Measurements from ENCODE around the gene TOP2A.
A peak's percentile ranks its signal among the peaks of the same experiment; 100 is the strongest.

Gene TOP2A

DNA sequence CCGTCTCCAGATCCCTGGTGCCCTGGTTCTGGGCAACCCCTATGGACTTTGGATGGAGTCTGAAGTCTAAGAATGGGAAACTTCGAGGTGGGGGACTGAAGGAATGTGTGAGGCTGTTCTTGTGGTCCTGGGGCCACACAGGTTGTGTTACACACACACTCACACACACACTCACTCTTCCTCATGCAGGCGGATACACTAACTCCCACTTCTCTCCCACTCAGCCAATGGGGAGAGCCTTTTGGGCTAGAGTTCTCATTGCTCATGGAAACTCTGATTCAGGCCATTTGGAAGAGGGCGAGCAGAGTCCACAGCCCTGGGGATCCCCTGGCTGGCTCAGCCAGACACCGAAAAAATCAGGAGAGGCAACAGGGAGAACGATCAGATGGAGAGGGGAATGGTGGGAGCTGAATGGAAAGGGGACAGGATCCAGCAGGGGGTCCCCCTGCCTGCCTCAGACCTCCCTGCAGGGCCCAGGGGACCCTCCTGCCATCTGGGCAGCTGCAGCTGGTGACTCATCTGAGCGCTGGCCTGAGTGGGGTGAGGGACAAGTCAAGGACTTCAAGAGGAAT is 34.6 kb upstream of the TOP2A start:
- DNase-seq (ENCODE audit: low spot score), result no peak

DNA sequence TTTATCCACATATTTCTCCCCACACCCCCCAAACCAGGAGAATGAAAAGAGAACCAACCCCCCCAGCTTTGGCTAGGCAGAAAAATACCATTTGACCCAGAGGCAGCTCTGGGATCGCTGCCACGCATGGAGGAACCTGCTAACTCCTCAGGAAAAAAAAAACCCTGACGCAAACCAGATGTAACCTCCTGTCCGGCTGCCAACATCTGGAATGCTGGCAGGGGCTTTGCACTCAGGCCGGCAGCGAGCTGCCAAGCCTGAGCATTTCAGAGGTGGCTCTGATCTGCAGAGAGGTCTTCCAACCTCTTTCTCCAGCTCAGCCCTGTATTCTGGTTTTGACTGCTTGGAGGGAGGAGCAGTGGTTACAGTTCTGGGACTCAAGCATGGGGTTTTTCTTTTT is 33.7 kb upstream of the TOP2A start:
- DNase-seq (ENCODE audit: low spot score), result no peak

DNA sequence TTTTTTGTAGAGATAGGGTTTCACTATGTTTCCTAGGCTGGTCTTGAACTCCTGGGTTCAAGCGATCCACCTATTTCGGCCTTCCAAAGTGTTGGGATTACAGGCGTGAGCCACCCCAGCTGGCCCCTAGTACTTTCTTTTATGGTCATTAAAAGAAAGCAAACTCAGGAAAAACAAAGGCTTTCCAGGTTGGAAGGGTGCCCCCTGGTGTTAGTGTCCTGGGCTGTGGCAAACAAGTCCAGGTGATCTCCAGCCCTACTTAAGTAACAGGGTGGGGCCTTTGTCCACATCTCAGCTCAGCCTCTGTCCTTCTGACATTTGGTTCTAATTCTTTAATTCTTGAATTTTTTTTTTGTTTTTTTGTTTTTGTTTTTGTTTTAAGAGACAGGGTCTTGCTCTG is 32.5 kb upstream of the TOP2A start:
- DNase-seq (ENCODE audit: low spot score), result no peak

DNA sequence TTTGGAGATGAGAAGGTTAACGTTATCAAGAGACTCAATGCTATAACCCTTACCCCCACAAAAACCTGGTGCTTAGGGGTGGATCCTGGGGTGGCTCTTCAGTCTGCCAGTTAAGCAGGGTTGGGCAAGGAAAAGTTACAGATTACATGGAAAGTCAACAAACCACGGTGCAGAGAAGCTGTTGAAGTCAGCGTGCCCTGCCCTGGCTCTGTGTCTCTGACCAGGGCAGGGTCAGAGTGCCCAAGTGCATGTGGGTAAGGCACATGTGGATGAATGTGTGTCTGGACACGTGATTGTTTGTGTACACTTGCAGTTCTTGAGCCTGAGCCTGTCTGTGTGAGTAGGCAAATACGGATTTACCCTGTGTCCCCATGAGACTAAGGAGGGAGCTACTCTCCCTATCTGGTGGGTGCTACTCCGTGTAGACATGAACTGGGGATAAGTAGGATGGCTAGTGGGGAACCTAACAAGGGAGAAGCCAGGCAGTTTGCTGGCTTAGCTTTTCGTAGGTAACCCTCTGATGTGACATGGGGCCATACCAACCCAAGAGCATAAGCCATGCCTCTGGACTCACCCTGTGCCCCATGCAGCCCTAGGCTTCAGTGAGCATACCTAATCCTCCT is 31.1 kb upstream of the TOP2A start:
- DNase-seq (ENCODE audit: low spot score), result no peak

DNA sequence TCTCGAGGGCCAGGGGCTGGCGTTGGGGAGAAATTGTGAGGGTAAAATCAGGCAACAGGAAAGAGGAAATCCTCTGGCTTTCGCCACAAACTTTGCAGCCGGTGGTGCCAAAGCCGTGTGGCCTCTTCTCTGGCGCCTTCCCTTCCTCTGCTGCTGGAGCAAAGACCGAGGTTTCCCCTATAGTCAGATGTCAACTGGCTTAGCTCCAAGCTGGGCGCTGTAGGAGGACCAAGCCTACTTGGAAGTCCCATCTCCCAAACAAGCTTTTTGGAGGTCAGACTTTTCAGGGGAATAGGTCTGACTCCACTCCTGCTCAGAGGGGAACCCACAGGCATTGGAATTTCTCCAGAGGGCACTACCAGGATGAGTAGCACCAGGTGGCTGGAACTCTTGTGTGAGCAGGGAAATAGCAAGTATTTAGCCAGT is 30.5 kb upstream of the TOP2A start:
- DNase-seq (ENCODE audit: low spot score), result no peak

DNA sequence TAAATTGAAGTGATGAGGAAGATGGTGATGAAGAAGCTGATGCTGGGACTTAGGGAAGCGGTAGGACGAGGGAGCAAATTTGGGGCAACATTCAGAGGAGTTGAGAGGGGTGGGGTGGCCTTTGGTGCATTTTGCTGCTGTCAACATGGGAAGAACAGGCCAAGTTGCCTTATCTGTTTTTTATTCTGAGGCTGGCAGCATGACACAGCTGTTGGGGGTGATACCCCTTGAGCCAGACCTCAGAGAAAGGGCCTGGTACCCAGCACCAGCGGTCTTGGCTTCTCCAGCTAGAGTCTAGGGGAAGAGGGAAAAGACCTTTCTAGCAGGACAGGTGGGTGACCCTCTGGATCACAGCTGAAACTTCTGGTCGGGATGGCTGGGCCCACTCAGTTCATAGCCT is 30.1 kb upstream of the TOP2A start:
- no peak for DNase-seq (ENCODE audit: low spot score)

DNA sequence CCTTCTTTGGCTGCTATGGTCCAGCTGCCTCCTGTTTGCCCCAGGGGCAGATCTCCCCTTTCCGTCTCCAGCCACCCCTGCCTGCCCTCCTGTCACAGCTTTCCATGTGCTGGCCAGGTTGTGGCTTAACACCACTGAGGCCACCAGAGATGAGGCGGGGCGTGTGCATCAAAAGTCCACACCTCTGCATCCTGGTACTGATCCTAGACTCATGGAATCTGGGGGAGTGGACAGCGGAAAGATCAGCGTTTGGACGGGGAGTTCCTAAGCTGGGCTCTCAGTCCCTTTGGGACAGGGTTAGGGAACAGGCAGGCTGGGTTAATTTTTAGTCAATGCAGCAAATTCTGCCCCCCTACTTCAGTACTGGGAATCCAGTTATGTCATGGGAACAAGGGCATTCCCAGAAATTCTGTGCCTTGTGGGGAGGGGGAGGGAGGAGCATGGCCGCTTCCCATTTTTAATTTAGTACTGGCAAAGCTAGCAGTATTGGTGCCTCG is 29.5 kb upstream of the TOP2A start:
- no peak for DNase-seq (ENCODE audit: low spot score)

DNA sequence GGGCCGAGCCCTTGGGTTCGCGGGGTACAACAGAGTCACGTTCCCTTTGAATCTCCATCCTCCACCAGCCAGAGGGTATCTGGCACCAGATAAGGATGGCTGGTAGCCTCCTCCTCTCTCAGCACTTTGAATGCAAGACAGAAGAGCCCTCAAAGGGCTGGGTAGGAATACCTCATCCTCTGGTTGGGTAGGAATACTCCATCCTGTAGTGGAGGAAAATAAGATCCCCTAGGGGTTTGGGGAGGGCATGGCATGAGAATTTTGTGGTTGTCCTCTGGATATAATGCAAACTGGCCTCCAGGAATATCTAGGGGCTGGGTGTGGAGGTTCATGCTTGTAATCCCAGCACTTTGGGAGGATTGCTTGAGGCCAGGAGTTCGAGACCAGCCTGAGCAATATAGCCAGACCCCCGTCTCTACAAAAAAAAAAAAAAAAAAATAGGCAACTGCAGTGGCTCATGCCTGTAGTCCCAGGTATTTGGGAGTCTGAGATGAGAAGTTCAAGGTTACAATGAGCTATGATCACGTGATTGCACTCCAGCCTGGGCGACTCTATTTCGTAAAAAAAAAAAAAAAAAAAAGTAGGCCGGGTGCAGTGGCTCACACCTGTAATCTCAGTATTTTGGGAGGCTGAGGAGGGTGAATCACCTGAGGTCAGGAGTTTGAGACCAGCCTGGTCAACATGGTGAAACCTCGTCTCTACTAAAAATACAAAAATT is 28.2 kb upstream of the TOP2A start:
- peak; percentile 57 for DNase-seq (ENCODE audit: low spot score)

DNA sequence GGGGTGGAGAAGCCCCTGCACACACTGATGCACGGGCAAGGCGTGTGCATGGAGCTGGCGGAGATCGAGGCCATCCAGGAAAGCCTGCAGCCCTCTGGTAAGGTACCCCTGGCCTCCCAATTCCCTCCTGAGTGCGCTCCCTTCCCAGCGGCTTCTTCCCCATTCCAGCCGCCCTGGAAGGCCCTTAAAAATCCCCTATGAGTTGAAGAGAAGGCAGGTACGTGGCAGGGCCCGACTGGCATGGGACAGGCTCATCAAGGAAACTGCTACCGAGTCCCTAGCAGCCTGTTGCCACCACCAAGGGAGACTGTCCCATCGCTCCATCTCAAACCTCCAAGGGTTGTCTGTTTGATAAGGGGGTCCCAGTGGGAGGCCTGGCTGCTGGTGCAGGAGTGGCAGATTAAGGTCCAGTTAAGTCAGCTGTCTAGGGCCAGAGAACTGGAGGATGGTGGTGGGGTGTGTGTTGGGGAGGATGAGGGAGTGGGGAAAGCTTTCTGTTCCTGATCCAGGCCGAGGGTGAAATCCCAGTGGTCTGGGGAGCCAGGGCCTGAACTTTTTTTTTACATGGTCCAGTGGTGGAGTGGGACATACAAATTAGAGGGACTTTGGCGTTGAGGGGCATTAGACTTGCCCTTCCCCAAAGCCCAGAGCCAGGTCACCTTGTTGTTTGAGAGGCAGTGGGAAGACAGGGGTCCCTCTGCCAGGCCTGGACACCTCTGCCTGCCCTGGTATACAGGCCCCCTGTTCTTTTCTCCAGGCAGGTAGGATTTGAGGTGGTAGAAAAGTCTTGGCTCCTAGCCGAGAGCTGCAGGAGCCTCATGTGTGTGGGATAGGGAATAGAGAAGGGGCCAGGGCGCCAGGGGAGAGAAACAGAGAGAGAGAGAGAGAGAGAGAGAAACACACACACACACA is 26.5 kb upstream of the TOP2A start:
- DNase-seq (ENCODE audit: low spot score), result no peak

DNA sequence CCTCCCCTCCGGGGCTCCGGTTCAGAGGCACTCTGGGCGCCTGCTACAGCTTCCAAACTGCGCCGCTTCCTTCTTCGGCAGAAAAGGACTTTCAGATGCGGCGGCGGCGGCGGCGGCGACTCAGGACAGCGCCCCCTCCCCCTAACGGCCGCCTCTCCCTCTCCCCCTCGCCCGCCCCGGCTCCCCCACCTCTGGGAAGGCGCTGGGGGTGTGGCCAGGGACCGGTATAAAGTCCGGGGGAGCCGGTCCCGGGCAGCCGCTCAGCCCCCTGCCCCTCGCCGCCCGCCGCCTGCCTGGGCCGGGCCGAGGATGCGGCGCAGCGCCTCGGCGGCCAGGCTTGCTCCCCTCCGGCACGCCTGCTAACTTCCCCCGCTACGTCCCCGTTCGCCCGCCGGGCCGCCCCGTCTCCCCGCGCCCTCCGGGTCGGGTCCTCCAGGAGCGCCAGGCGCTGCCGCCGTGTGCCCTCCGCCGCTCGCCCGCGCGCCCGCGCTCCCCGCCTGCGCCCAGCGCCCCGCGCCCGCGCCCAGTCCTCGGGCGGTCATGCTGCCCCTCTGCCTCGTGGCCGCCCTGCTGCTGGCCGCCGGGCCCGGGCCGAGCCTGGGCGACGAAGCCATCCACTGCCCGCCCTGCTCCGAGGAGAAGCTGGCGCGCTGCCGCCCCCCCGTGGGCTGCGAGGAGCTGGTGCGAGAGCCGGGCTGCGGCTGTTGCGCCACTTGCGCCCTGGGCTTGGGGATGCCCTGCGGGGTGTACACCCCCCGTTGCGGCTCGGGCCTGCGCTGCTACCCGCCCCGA is 25.7 kb upstream of the TOP2A start, which contains the start of gene IGFBP4:
Gene IGFBP4, plus strand, starts transcription at position 255 of the 792 bp plus-strand sequence. Its CDS starts 286 bp downstream, at position 541.
- no peak for DNase-seq (ENCODE audit: low spot score)

DNA sequence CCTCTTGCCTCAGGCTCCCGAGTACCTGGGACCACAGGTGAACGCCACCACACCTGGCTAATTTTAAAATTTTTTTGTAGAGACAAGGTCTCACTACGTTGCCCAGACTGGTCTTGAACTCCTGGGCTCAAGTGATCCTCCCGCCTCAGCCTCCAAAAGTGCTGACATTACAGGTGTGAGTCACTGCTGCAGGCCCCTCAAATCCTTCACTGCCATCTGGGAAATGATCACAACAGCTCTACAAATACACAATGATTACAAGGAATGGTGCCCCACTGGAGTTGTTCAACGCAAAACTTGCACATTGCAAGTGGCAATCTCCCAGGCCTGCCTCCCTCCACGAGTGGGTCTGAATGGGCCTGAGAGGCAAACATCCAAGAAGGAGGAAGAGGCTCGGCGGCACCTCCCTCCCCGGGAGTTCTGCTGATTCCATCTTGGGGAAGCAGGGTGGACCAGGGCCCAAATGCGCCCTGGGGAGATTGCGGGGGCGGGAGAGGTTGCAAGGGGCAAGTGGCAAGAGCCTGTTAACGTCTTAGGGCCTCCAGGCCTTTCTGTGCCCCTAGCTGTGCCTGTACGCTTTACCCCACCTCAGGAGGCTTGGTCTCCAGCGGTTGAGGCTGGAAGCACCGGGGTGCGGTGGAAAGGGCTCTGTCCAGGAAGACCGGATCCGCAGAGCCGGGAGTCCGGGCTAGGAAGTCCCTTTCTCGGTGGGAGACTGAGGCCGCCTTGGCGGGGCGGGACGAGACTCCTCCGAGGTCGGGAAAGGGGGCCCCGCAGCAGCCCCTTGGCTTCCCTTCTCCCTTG is 24.9 kb upstream of the TOP2A start:
- DNase-seq (ENCODE audit: low spot score), result no peak

DNA sequence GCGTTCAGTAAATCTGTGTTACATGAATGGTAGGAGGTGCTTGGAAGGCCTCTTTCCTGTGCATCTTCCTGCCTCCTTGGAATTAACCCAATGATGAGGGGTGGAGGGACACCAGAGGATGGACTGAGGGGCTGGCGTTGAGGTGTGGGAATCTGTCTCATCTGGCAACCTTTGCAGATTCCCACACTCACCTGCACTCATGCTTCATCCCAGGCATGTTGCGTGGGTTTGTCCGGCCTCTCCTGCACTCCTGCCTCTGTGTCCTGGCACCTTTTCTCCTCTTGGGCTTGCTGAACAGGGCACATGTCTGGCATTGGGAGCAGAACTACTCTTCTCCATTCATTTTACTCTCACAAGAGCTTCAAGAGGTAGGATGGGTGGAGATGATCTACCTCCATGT is 22.5 kb upstream of the TOP2A start:
- DNase-seq (ENCODE audit: low spot score), result no peak

DNA sequence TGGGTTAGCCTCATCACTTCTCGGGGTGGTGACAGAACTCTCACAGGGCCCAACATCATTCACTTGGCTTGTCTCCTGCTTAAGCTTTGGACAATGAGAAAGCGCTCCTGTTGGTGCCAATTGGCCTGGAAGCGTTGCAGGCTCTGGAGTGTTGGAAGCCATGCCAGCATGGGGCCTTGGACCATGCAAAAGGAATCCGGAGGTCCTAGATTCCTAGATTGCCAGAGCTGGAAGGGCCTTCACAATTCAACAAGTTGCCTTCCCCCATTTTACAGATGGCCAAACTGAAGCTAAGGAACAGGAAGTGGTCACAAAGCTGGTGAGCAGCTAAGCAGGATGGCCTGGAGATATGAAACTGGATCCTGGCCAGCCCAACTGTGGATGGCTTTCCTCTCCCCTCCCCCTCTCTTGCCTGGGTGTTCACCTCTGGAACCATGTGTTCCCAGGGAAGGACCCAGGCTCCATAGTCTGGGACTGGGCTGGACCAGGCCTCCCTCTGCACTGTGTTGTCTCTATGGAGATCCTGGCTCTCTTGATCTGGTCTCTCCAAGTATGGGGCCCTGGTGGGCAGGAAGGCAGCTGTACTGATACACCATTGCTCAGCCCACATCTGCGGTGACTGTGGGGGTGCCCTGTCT is 19.5 kb upstream of the TOP2A start:
- no peak for DNase-seq (ENCODE audit: low spot score)

DNA sequence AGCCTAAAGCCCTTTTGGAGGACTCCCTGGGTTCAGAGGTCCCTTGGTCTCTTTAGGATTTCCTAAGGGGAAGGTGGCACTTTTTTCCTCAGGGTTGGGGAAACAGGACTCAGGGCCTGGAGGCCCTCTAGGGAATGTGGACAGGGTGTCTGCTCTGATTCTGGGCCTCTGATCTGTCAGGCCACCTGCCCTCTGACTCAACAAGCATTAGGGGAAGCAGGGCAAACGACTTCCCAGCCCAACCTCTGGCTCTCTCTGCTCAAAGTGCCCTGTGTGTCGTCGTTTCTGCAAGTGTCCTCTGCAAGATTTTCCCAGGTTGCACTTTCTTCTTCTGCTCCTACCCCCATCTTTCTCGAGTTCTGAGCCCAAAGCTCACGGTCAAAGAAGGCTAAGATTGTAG is 18.9 kb upstream of the TOP2A start:
- DNase-seq (ENCODE audit: low spot score), result no peak

DNA sequence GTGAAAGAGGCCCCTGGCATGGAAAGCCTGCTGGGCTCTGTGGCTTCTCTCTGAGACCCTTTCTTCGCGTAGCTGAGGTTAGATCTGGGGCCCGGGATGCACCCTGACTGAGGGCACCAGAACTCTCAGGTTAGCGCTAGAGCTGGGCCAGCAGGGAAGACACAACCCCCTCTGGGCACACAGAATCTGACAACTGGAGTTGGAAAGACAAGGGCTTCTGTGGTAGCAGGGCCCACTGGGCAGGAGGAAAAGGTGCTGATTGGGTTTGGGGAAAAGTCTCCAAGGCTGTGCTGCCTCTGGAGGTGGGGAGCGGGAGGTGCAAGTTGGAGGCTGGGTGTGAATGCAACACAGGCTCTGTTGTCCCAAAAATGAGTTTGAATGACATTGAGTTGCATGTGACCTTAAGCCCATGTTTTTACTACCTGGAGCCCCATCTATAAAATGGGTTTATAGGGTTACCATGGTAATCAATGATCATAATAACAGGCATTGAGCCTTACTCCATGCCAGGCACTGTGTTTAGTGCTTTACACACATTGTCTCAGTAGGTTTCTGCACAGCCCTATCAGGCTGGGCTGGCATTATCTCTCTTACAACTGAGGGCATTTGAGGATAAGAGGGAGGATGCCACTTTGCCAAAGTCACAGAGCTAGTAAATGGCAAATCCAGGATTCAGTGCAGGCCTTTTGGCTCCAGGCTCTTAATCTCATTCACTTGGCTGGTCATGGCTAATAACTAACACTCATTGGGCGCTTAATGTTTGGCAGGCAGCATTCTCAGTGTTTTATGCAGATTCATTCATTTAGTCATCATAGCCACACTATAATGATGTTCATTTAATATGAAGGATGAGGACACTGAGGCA is 16.1 kb upstream of the TOP2A start:
- no peak for DNase-seq (ENCODE audit: low spot score)

DNA sequence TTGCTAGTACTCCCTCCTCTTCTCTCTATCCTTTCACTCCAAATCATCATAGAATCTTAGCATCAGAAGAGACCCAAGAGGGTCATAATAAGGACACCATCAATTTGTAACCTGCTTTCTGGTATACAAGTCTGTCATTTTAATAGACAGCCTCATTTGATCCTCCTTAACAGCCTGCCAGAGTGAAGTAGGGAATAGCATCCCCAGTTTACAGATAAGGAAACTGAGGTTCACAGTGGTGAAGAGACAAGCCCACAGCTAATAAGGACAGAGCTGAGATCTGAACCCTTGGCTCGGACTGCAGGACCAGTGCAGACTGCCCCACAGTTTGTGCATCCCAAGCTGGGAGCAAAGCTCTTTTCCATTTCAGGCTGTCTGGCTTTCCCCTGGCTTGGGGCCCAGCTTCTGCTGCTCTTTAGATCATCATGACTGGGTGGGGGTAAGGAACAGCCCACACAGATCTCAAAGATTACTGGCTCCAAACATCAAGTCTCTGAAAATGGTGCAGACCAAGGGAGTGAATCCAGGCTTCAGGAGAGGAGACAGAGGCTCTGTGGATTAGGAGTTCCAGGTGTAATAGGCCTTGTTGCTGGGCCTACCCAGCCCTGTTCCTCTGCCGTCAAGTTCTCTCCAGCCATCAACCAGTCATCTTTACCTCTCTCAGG is 15.3 kb upstream of the TOP2A start:
- no peak for DNase-seq (ENCODE audit: low spot score)

DNA sequence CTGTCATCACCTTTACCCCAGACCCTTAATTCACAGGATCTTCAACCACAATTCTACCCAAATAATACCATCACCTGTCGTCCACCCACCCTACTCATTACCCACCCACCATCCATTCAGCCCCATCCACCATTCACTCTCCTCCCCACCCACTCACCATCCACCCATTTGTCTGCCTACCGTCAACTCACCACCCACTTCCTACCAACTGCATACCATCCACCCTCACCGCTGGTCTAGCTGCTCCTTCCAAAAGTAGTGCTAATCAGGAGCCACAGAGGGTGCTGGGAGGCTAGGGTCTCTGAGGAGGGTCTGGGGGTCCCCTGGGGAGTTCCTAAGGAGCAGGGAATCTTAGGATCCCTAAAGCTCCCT is 13.5 kb upstream of the TOP2A start:
- no peak for DNase-seq (ENCODE audit: low spot score)
